CD4-positive, alpha-beta T cell treated with Interleukin-15 for 4 hours (primary cell): ENCODE data around the gene SULF2.
"Not testable (repeated sequence)": the region's sequence is repeated elsewhere in the genome, so short reads cannot be mapped to it uniquely, and the experiment has no call there.

Source experiments
- DNase-seq: peaks from one replicate; pipeline ENCODE4 v3.0.0-alpha.2; 2020; ENCODE audit warnings: low spot score

The SULF2 gene

GRCh38 chr20:47804972-47805371, 19.7 kb upstream of the SULF2 start:
- not testable (repeated sequence) for DNase-seq

- DNase-seq: not testable (repeated sequence)
These were observed 19.0 kb upstream of the SULF2 start for GRCh38 chr20:47804224-47804825.

GRCh38 chr20:47802975-47803374, 17.7 kb upstream of the SULF2 start:
- DNase-seq: no peak

GRCh38 chr20:47802226-47802920, 17.1 kb upstream of the SULF2 start:
- DNase-seq: no peak

GRCh38 chr20:47801759-47802158, 16.5 kb upstream of the SULF2 start:
- no peak for DNase-seq

GRCh38 chr20:47801079-47801478, 15.8 kb upstream of the SULF2 start:
- DNase-seq: no peak

GRCh38 chr20:47800623-47801022, 15.3 kb upstream of the SULF2 start:
- DNase-seq: no peak

GRCh38 chr20:47799116-47799715, 13.9 kb upstream of the SULF2 start:
- no peak for DNase-seq

- DNase-seq: no peak
These were observed 11.7 kb upstream of the SULF2 start for GRCh38 chr20:47796971-47797370.

GRCh38 chr20:47795214-47795907, 10.1 kb upstream of the SULF2 start:
- DNase-seq: no peak

- not testable (repeated sequence) for DNase-seq
These were observed 9.0 kb upstream of the SULF2 start for GRCh38 chr20:47794264-47794663.

- DNase-seq: no peak
These were observed 6.8 kb upstream of the SULF2 start for GRCh38 chr20:47792021-47792618.

- DNase-seq: no peak
These were observed 5.9 kb upstream of the SULF2 start for GRCh38 chr20:47791084-47791599.

- no peak for DNase-seq
These were observed 5.3 kb upstream of the SULF2 start for GRCh38 chr20:47790580-47790965.

GRCh38 chr20:47789764-47790579, 4.7 kb upstream of the SULF2 start:
- no peak for DNase-seq

GRCh38 chr20:47789081-47789763, 3.9 kb upstream of the SULF2 start:
- DNase-seq: no peak

GRCh38 chr20:47788741-47789080, 3.4 kb upstream of the SULF2 start:
- DNase-seq: no peak

GRCh38 chr20:47786765-47787107, 1.5 kb upstream of the SULF2 start:
- no peak for DNase-seq

- no peak for DNase-seq
These were observed 828 bp upstream of the SULF2 start for GRCh38 chr20:47785854-47786764.
